Measurements from ENCODE around the gene RAPGEF1. TPM values are rescaled to one million over a fixed set of nuclear protein-coding genes. Genes with fewer than 3 reads are reported as not detected.

Gene RAPGEF1
- total RNA-seq, 1 donor from 2014 or later = 76.8 TPM

DNA sequence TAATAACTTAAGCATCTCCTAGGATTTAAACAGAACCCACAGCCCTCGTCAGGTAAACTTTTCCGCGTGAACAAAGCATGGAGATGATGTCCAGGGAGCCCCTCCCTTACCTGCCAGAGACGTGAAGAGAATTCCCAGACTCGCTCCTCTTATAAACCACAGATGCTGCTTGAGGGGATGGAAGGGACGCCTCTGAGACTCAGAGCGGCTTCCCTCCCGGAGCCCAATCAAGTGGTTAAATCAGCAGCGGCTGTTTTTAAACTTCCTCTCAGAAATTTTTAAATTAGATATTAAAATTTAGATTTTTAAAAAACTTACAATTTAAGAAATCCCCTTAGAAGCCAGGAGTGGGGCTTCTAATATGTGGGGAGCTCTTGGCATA lies 71.8 kb downstream of the RAPGEF1 start:
- no peak for TF ChIP-seq EZH2 (IDR thresholded peaks at IDR 0.05; ENCODE audit: insufficient read depth, low read length)
- H3K79me2 ChIP-seq (ENCODE audit: insufficient read depth, low read length) = peaks cover 47% of the 10 kb centered on the region
- peak overlapping the region; percentile 59 for H3K4me2 ChIP-seq (ENCODE audit: low read length)

DNA sequence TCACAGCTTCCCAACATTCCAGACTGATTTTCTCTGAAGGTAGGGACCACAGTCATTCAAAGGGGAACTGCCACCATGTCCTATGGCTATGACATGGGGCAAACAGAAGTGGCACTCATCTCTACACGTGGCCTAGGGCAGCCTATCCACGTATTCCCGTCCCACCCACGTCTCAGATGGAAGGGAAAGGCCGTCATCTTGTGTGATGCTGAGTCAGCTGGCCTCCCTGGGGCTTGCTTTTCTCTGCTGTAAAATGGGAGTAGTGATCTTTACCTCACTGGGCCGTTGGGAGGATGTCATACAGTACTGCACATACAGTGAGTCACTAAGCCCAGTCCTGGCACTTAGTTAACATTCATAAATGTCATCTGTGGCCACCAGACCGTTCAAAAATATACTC lies 72.3 kb downstream of the RAPGEF1 start:
- Histone ChIP-seq H3K27ac (ENCODE audit: low read depth, low read length) (peak overlapping the region; percentile 79), H3K9me3 (ENCODE audit: insufficient read depth, low read depth, low read length) (no peaks in the 10 kb centered on the region), H3K4me3 (ENCODE audit: insufficient read depth, low read depth, low read length) (no peak overlapping the region), H3K27me3 (ENCODE audit: insufficient read depth, low read length) (peaks cover 8% of the 10 kb centered on the region), H3K4me2 (ENCODE audit: low read length) (no peak overlapping the region), H3K79me2 (ENCODE audit: insufficient read depth, low read length) (peaks cover 42% of the 10 kb centered on the region), H3K4me1 (ENCODE audit: insufficient read depth, low read length) (peaks cover 23% of the 10 kb centered on the region), H3K36me3 (ENCODE audit: insufficient read depth, low read length) (no peaks in the 10 kb centered on the region), H2AFZ (ENCODE audit: low read depth, low read length) (no peak overlapping the region), H4K20me1 (ENCODE audit: insufficient read depth, low read length) (peaks cover 60% of the 10 kb centered on the region), H3K9ac (ENCODE audit: low read length) (peak overlapping the region; percentile 24)
- DNase-seq (ENCODE audit: low read depth) = peak; percentile 27
- FAIRE-seq = no peak
- Mint-ChIP-seq H3K4me1 (ENCODE audit: low read depth, unreplicated experiment) (peaks cover 47% of the 10 kb centered on the region), H3K27ac (ENCODE audit: unreplicated experiment) (peak overlapping the region; percentile 79), H3K9me3 (ENCODE audit: unreplicated experiment) (no peaks in the 10 kb centered on the region), H3K36me3 (ENCODE audit: low read depth, unreplicated experiment) (no peaks in the 10 kb centered on the region), H3K27me3 (ENCODE audit: low read depth, unreplicated experiment) (no peaks in the 10 kb centered on the region), H3K4me3 (ENCODE audit: unreplicated experiment) (no peak overlapping the region)
- TF ChIP-seq, protein P1, sequence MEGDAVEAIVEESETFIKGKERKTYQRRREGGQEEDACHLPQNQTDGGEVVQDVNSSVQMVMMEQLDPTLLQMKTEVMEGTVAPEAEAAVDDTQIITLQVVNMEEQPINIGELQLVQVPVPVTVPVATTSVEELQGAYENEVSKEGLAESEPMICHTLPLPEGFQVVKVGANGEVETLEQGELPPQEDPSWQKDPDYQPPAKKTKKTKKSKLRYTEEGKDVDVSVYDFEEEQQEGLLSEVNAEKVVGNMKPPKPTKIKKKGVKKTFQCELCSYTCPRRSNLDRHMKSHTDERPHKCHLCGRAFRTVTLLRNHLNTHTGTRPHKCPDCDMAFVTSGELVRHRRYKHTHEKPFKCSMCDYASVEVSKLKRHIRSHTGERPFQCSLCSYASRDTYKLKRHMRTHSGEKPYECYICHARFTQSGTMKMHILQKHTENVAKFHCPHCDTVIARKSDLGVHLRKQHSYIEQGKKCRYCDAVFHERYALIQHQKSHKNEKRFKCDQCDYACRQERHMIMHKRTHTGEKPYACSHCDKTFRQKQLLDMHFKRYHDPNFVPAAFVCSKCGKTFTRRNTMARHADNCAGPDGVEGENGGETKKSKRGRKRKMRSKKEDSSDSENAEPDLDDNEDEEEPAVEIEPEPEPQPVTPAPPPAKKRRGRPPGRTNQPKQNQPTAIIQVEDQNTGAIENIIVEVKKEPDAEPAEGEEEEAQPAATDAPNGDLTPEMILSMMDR (IDR thresholded peaks at IDR 0.05; ENCODE audit: insufficient read depth, low read depth, low read length) = no peak
- TF ChIP-seq EZH2 (IDR thresholded peaks at IDR 0.05; ENCODE audit: insufficient read depth, low read length) = no peak

More for the DNA sequence above, 71.8 kb downstream of the RAPGEF1 start:
- Histone ChIP-seq H3K36me3 (ENCODE audit: insufficient read depth, low read length) (no peaks in the 10 kb centered on the region), H3K9me3 (ENCODE audit: insufficient read depth, low read depth, low read length) (no peaks in the 10 kb centered on the region), H4K20me1 (ENCODE audit: insufficient read depth, low read length) (peaks cover 65% of the 10 kb centered on the region), H3K4me3 (ENCODE audit: insufficient read depth, low read depth, low read length) (no peak overlapping the region), H3K9ac (ENCODE audit: low read length) (peak overlapping the region; percentile 44), H3K27ac (ENCODE audit: low read depth, low read length) (peak overlapping the region; percentile 79), H3K4me1 (ENCODE audit: insufficient read depth, low read length) (peaks cover 23% of the 10 kb centered on the region), H2AFZ (ENCODE audit: low read depth, low read length) (no peak overlapping the region), H3K27me3 (ENCODE audit: insufficient read depth, low read length) (peaks cover 8% of the 10 kb centered on the region)
- Mint-ChIP-seq H3K4me1 (ENCODE audit: low read depth, unreplicated experiment) (peaks cover 52% of the 10 kb centered on the region), H3K36me3 (ENCODE audit: low read depth, unreplicated experiment) (no peaks in the 10 kb centered on the region), H3K9me3 (ENCODE audit: unreplicated experiment) (no peaks in the 10 kb centered on the region), H3K27me3 (ENCODE audit: low read depth, unreplicated experiment) (no peaks in the 10 kb centered on the region), H3K4me3 (ENCODE audit: unreplicated experiment) (no peak overlapping the region), H3K27ac (ENCODE audit: unreplicated experiment) (peak overlapping the region; percentile 79)
- FAIRE-seq (no peak), DNase-seq (ENCODE audit: low read depth) (no peak)

DNA sequence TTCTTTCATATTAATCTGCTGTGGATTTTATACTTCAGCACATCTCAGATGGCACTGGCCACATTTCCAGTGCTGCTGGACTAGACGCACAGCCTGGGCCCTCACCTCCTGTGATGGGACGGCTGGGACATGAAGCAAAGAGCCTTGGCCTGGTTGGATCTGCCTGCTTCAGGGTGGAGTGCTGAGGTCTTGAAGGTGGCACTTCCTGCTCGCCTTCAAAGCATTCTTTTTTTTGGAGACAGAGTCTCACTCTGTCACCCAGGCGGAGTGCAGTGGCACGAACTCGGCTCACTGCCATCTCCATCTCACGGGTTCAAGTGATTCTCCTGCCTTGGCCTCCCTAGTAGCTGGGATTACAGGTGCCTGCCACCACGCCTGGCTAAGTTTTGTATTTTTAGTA lies 73.1 kb downstream of the RAPGEF1 start:
- no peak overlapping the region for H3K27ac ChIP-seq (ENCODE audit: low read depth, low read length)
- no peaks in the 10 kb centered on the region for H3K9me3 ChIP-seq (ENCODE audit: insufficient read depth, low read depth, low read length)
- H2AFZ ChIP-seq (ENCODE audit: low read depth, low read length) = no peak overlapping the region
- no peaks in the 10 kb centered on the region for H3K27me3 Mint-ChIP-seq (ENCODE audit: low read depth, unreplicated experiment)
- no peak for FAIRE-seq
- H3K4me1 Mint-ChIP-seq (ENCODE audit: low read depth, unreplicated experiment) = peaks cover 48% of the 10 kb centered on the region
- H3K79me2 ChIP-seq (ENCODE audit: insufficient read depth, low read length) = peaks cover 34% of the 10 kb centered on the region
- H3K9me3 Mint-ChIP-seq (ENCODE audit: unreplicated experiment) = no peaks in the 10 kb centered on the region
- H3K9ac ChIP-seq (ENCODE audit: low read length) = no peak overlapping the region
- peaks cover 54% of the 10 kb centered on the region for H4K20me1 ChIP-seq (ENCODE audit: insufficient read depth, low read length)
- H3K27ac Mint-ChIP-seq (ENCODE audit: unreplicated experiment) = no peak overlapping the region
- no peak for DNase-seq (ENCODE audit: low read depth)
- peaks cover 8% of the 10 kb centered on the region for H3K27me3 ChIP-seq (ENCODE audit: insufficient read depth, low read length)
- H3K36me3 ChIP-seq (ENCODE audit: insufficient read depth, low read length) = no peaks in the 10 kb centered on the region
- H3K36me3 Mint-ChIP-seq (ENCODE audit: low read depth, unreplicated experiment) = no peaks in the 10 kb centered on the region
- TF ChIP-seq, protein P1 (IDR thresholded peaks at IDR 0.05; ENCODE audit: insufficient read depth, low read depth, low read length) = no peak
- TF ChIP-seq EZH2 (IDR thresholded peaks at IDR 0.05; ENCODE audit: insufficient read depth, low read length) = no peak
- H3K4me1 ChIP-seq (ENCODE audit: insufficient read depth, low read length) = peaks cover 23% of the 10 kb centered on the region
- H3K4me3 Mint-ChIP-seq (ENCODE audit: unreplicated experiment) = no peak overlapping the region
- H3K4me2 ChIP-seq (ENCODE audit: low read length) = no peak overlapping the region
- H3K4me3 ChIP-seq (ENCODE audit: insufficient read depth, low read depth, low read length) = no peak overlapping the region

Measured in astrocyte (in vitro differentiated cells and primary cell).